Panc1 (cell line): ENCODE measurements around the gene MET.

Experiments
- CTCF ChIP-seq: fragments of 450-650 bp; IDR thresholded peaks from 2 replicates; pipeline ENCODE4 v1.5.1; 2017; ENCODE audit warnings: mild to moderate bottlenecking
- POLR2AphosphoS5 ChIP-seq: IDR thresholded peaks from 2 replicates; pipeline ENCODE4 v1.6.1; 2012; ENCODE audit warnings: mild to moderate bottlenecking, low read depth, low read length, moderate library complexity
- REST ChIP-seq, 2 experiments: IDR thresholded peaks; 2 replicates each; pipeline ENCODE4 v1.6.1; 2011 to 2012; ENCODE audit warnings: low read depth in 2 of 2, control low read depth in 1 of 2, low read length in 1 of 2, mild to moderate bottlenecking in 1 of 2, moderate library complexity in 1 of 2; ENCODE audit not compliant: insufficient read depth in 1 of 2
- SIN3A ChIP-seq: IDR thresholded peaks from 2 replicates; pipeline ENCODE4 v1.6.1; 2012; ENCODE audit warnings: low read depth, mild to moderate bottlenecking, low read length, moderate library complexity, borderline replicate concordance; ENCODE audit not compliant: insufficient read depth

GRCh38 chr7:116797612-116798011 lies 125.6 kb downstream of the MET start:
- TF ChIP-seq REST (IDR thresholded peaks at IDR 0.05; ENCODE audit: insufficient read depth in 1 of 2, low read depth in 2 of 2, low read length in 1 of 2) (no peak), CTCF (no peak), SIN3A (no peak), POLR2AphosphoS5 (no peak)
